Endodermal cell (in vitro differentiated cells): ENCODE measurements around the gene DAAM2. TPM values are rescaled to one million over a fixed set of nuclear protein-coding genes. Genes with fewer than 3 reads are reported as not detected.

Source experiments
- DNase-seq: peaks from one replicate; pipeline ENCODE4 v3.0.0-alpha.2; 2017
- H3K27ac ChIP-seq: 2 replicates; pipeline ENCODE4 v1.5.1; 2013; ENCODE audit warnings: mild to moderate bottlenecking, low read depth, low read length, moderate library complexity
- H3K27me3 ChIP-seq: 2 replicates; pipeline ENCODE4 v1.6.1; 2013; ENCODE audit warnings: mild to moderate bottlenecking, low read length, moderate library complexity; ENCODE audit not compliant: insufficient read depth, control insufficient read depth, poor library complexity, severe bottlenecking
- H3K36me3 ChIP-seq: 2 replicates; pipeline ENCODE4 v1.7.0; 2013; ENCODE audit warnings: mild to moderate bottlenecking, low read length, moderate library complexity; ENCODE audit not compliant: control insufficient read depth, insufficient read depth
- H3K4me1 ChIP-seq: one replicate; pipeline ENCODE4 v1.7.0; 2013; ENCODE audit warnings: low read length; ENCODE audit not compliant: control insufficient read depth, insufficient read depth
- H3K4me3 ChIP-seq: 2 replicates; pipeline ENCODE4 v1.5.1; 2013; ENCODE audit warnings: mild to moderate bottlenecking, low read length, moderate library complexity
- H3K9ac ChIP-seq: 2 replicates; pipeline ENCODE4 v1.6.1; 2013; ENCODE audit warnings: mild to moderate bottlenecking, low read length, moderate library complexity; ENCODE audit not compliant: poor library complexity, severe bottlenecking; ENCODE audit errors: extremely low read depth
- H3K9me3 ChIP-seq: 2 replicates; pipeline ENCODE4 v1.6.1; 2013; ENCODE audit warnings: mild to moderate bottlenecking, low read length, moderate library complexity; ENCODE audit not compliant: control insufficient read depth
- H3K27ac Mint-ChIP-seq: 2 replicates; pipeline ENCODE4 v1.8.0; 2020; ENCODE audit warnings: mixed read lengths
- H3K27me3 Mint-ChIP-seq: 2 replicates; pipeline ENCODE4 v1.8.0; 2021; ENCODE audit warnings: mild to moderate bottlenecking, mixed read lengths; ENCODE audit not compliant: insufficient read depth
- H3K36me3 Mint-ChIP-seq: 2 replicates; pipeline ENCODE4 v1.8.0; 2020; ENCODE audit warnings: low read depth, mixed read lengths
- H3K4me1 Mint-ChIP-seq: 2 replicates; pipeline ENCODE4 v1.8.0; 2020; ENCODE audit warnings: mixed read lengths
- H3K4me3 Mint-ChIP-seq: 2 replicates; pipeline ENCODE4 v1.8.0; 2020; ENCODE audit warnings: mild to moderate bottlenecking, moderate library complexity, mixed read lengths
- H3K9me3 Mint-ChIP-seq: 2 replicates; pipeline ENCODE4 v1.8.0; 2020; ENCODE audit warnings: mild to moderate bottlenecking, mixed read lengths
- CTCF ChIP-seq: fragments of 200-600 bp; sonication (generic); conservative IDR thresholded peaks from 2 replicates; pipeline ENCODE4 v1.5.0; 2021; ENCODE audit warnings: antibody characterized with exemption, mild to moderate bottlenecking
- WGBS, 2 experiments: methylation state at CpG; one replicate each; pipeline versions ENCODE4 v1.1.5 to v1.1.7; 2013; ENCODE audit warnings: missing lambda C conversion rate in 2 of 2, mixed read lengths in 1 of 2; ENCODE audit not compliant: insufficient coverage in 1 of 2, insufficient read length in 1 of 2; 5-methylcytosine and 5-hydroxymethylcytosine counted together
- total RNA-seq, 2 donors: library from RNA; stranded (reverse); fragmentation: NEBNext Ultra II Directional in 1 of 2; extraction: Animal tissue kit (Norgen Biotek cat#: 25700) in 1 of 2; gene quantifications; 2 replicates in 1 of 2; 3 replicates in 1 of 2; pipeline ENCODE4 v1.2.1, GENCODE V29; 2021

Gene DAAM2
- total RNA-seq, 2 donors from 2014 or later = 0.33 to 1.2 TPM

- DNase-seq = no peak
- no peak for TF ChIP-seq CTCF
- H3K9ac ChIP-seq = no peak overlapping the region
- Mint-ChIP-seq H3K27me3 (no peaks in the 10 kb centered on the region), H3K4me3 (no peak overlapping the region), H3K4me1 (no peaks in the 10 kb centered on the region), H3K9me3 (no peaks in the 10 kb centered on the region), H3K36me3 (no peaks in the 10 kb centered on the region), H3K27ac (no peak overlapping the region)
- no peaks in the 10 kb centered on the region for H3K27me3 ChIP-seq
- H3K4me3 ChIP-seq = no peak overlapping the region
- no peaks in the 10 kb centered on the region for H3K36me3 ChIP-seq
- H3K9me3 ChIP-seq = no peaks in the 10 kb centered on the region
- no peaks in the 10 kb centered on the region for H3K4me1 ChIP-seq
- H3K27ac ChIP-seq = no peak overlapping the region
- WGBS, 2 experiments = 94 to 97% methylated on average over 2 of the region's 2 CpGs
Measured at GRCh38 chr6:39756582-39756981, 35.6 kb upstream of the DAAM2 start.

GRCh38 chr6:39758905-39759605 is 33.1 kb upstream of the DAAM2 start:
- Histone ChIP-seq H3K27ac (no peak overlapping the region), H3K9ac (no peak overlapping the region), H3K36me3 (no peaks in the 10 kb centered on the region), H3K9me3 (no peaks in the 10 kb centered on the region), H3K4me3 (no peak overlapping the region), H3K4me1 (no peaks in the 10 kb centered on the region), H3K27me3 (no peaks in the 10 kb centered on the region)
- 88% methylated on average over 2 of the region's 2 CpGs; no CpG with 5 or more reads in 1 of the 2 experiments for WGBS, 2 experiments
- H3K9me3 Mint-ChIP-seq = no peaks in the 10 kb centered on the region
- DNase-seq = no peak
- no peaks in the 10 kb centered on the region for H3K4me1 Mint-ChIP-seq
- H3K27ac Mint-ChIP-seq = no peak overlapping the region
- H3K36me3 Mint-ChIP-seq = no peaks in the 10 kb centered on the region
- H3K27me3 Mint-ChIP-seq = no peaks in the 10 kb centered on the region
- no peak overlapping the region for H3K4me3 Mint-ChIP-seq
- no peak for TF ChIP-seq CTCF

- no peak overlapping the region for H3K27ac ChIP-seq
- 95 to 100% methylated on average over 2 to 3 of the region's 3 CpGs for WGBS, 2 experiments
- no peak overlapping the region for H3K4me3 Mint-ChIP-seq
Measured at GRCh38 chr6:39760226-39760952, 31.8 kb upstream of the DAAM2 start.

More at GRCh38 chr6:39760226-39760952, 31.8 kb upstream of the DAAM2 start:
- Histone ChIP-seq H3K9ac (no peak overlapping the region), H3K27me3 (no peaks in the 10 kb centered on the region), H3K4me1 (no peaks in the 10 kb centered on the region), H3K9me3 (no peaks in the 10 kb centered on the region), H3K36me3 (no peaks in the 10 kb centered on the region), H3K4me3 (no peak overlapping the region)
- no peaks in the 10 kb centered on the region for H3K27me3 Mint-ChIP-seq
- H3K9me3 Mint-ChIP-seq = no peaks in the 10 kb centered on the region
- no peaks in the 10 kb centered on the region for H3K4me1 Mint-ChIP-seq
- DNase-seq = no peak
- H3K36me3 Mint-ChIP-seq = no peaks in the 10 kb centered on the region
- TF ChIP-seq CTCF = no peak
- no peak overlapping the region for H3K27ac Mint-ChIP-seq
